Prostate gland (tissue), 2 donors: ENCODE measurements around the gene TMEM213.

ENCODE experiments used
- POLR2A ChIP-seq: fragments of 450-650 bp; IDR thresholded peaks from one replicate; pipeline ENCODE4 v1.6.1; 2016; ENCODE audit warnings: antibody characterized with exemption, mild to moderate bottlenecking
- TF ChIP-seq, protein P1 (sequence below), 4 experiments: fragments of 200-600 bp in 2 of 4; fragments of 450-650 bp in 2 of 4; sonication (generic) in 2 of 4; IDR thresholded peaks; 1 replicate in 3 of 4; 2 replicates in 1 of 4; pipeline ENCODE4 v1.5.1; 2016 to 2019; ENCODE audit warnings: antibody characterized with exemption in 4 of 4, mild to moderate bottlenecking in 2 of 4, moderate library complexity in 2 of 4

DNA sequence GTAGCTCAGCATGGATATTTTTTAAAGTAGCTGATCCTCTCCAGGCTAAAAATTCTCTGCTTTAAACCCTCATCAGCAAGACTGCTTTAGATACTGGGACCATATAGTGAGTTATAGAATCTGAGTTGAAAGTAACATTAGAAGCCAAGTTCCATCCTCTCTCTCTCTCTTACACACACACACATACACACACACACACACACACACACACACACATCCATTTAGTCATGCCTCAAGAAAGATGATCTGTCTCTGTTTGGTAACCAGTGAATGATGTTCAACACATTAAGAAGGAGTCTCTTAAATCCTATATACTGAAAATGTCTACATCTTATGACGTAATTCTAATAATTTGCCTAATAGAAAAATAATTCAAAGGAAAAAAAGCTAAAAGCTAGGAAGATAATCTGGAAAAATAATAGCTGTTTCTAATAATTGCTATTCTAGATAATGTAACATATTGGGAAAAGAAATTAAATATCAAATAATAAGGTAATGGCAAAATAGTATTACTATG, 17.1 kb downstream of the TMEM213 start:
- TF ChIP-seq, protein P1, sequence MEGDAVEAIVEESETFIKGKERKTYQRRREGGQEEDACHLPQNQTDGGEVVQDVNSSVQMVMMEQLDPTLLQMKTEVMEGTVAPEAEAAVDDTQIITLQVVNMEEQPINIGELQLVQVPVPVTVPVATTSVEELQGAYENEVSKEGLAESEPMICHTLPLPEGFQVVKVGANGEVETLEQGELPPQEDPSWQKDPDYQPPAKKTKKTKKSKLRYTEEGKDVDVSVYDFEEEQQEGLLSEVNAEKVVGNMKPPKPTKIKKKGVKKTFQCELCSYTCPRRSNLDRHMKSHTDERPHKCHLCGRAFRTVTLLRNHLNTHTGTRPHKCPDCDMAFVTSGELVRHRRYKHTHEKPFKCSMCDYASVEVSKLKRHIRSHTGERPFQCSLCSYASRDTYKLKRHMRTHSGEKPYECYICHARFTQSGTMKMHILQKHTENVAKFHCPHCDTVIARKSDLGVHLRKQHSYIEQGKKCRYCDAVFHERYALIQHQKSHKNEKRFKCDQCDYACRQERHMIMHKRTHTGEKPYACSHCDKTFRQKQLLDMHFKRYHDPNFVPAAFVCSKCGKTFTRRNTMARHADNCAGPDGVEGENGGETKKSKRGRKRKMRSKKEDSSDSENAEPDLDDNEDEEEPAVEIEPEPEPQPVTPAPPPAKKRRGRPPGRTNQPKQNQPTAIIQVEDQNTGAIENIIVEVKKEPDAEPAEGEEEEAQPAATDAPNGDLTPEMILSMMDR (IDR thresholded peaks at IDR 0.05) = no peak
- TF ChIP-seq POLR2A = no peak
